NCI-H1694 treated with DMSO at 0.1 percent for 48 hours (cell line): ENCODE data around the gene SPTBN4.
"Not testable (repeated sequence)": the region's sequence is repeated elsewhere in the genome, so short reads cannot be mapped to it uniquely, and the experiment has no call there.

Source experiments
- DNase-seq: peaks from one replicate; lab custom pipeline; 2025; lab: John Stamatoyannopoulos, UW

Gene SPTBN4

GRCh38 chr19:40466985-40467734 lies at the start of gene SPTBN4:
SPTBN4 (plus strand) TSS chr19:40467001; CDS start chr19:40472622, 5,621 bp downstream.
- DNase-seq = no peak

- no peak for DNase-seq
Measured at GRCh38 chr19:40417643-40417981, 49.2 kb upstream of the SPTBN4 start.

- DNase-seq = no peak
Measured at GRCh38 chr19:40418040-40418439, 48.8 kb upstream of the SPTBN4 start.

- no peak for DNase-seq
Measured at GRCh38 chr19:40419066-40419612, 47.7 kb upstream of the SPTBN4 start.

GRCh38 chr19:40419780-40420179 lies 47.0 kb upstream of the SPTBN4 start:
- DNase-seq = no peak

- no peak for DNase-seq
Measured at GRCh38 chr19:40420451-40420765, 46.4 kb upstream of the SPTBN4 start.

- peak; percentile 43 for DNase-seq
Measured at GRCh38 chr19:40420766-40421765, 45.7 kb upstream of the SPTBN4 start.

GRCh38 chr19:40421993-40422747 lies 44.6 kb upstream of the SPTBN4 start:
- no peak for DNase-seq

GRCh38 chr19:40422748-40423566 lies 43.8 kb upstream of the SPTBN4 start:
- DNase-seq = no peak

- DNase-seq = no peak
Measured at GRCh38 chr19:40423938-40424337, 42.9 kb upstream of the SPTBN4 start.

- no peak for DNase-seq
Measured at GRCh38 chr19:40424637-40425449, 42.0 kb upstream of the SPTBN4 start.

GRCh38 chr19:40425450-40426287 lies 41.1 kb upstream of the SPTBN4 start, which contains the start of gene SERTAD1:
SERTAD1 (minus strand) TSS chr19:40425992; CDS start chr19:40423546, 2,446 bp downstream.
- peak; percentile 99 for DNase-seq

- DNase-seq = not testable (repeated sequence)
Measured at GRCh38 chr19:40428197-40428596, 38.6 kb upstream of the SPTBN4 start.

GRCh38 chr19:40430242-40430641 lies 36.6 kb upstream of the SPTBN4 start:
- DNase-seq = not testable (repeated sequence)

- DNase-seq = no peak
Measured at GRCh38 chr19:40431698-40432097, 35.1 kb upstream of the SPTBN4 start.

- DNase-seq = not testable (repeated sequence)
Measured at GRCh38 chr19:40432760-40433159, 34.0 kb upstream of the SPTBN4 start.

- DNase-seq = no peak
Measured at GRCh38 chr19:40433391-40434216, 33.2 kb upstream of the SPTBN4 start.

- no peak for DNase-seq
Measured at GRCh38 chr19:40438284-40438683, 28.5 kb upstream of the SPTBN4 start.
